Measurements from ENCODE around the gene ABHD10. TPM values are rescaled to one million over a fixed set of nuclear protein-coding genes. Genes with fewer than 3 reads are reported as not detected.

Gene ABHD10
- 27.7 TPM for polyA plus RNA-seq (2013, experiment 1 of 2)
- 29.0 TPM for polyA plus RNA-seq (2013, experiment 2 of 2)

DNA sequence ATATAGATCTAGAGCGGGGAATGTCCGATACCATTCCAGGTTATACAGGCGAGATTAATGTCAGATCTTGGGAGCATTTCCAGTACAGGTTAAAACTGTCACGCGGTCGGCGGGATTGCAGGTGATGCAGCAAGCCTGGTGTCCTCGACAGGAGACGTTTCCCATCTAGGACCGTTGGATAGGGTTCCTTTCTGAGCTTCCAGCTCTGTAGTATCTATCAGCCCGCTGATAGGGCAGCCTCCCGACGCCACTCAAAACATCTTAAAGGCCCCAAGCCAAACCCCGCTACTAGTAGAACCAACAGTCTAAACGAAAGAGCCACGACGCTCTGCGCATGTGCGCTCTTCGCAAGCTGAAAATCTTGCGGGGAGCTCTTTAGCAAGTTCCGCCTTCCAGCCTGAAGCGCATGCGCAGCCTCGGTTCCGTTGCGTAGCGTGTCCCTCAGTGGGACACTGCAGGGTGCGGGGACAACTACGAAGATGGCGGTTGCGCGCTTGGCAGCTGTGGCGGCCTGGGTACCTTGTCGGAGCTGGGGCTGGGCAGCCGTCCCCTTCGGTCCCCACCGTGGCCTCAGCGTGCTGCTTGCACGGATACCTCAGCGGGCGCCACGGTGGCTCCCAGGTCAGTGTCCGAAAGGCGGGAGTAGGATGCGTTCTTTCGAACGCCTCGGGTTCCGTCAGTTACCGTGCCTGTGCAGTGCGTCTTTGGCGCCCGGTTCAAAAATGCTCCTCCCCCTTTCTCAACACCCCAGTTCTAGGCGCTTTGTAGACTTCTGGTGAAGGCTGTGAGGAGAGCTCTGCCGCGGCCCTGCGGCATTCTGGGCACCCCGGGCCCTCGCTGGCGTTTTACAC lies at the start of gene ABHD10:
Gene ABHD10, plus strand, starts transcription at position 444 of the 851 bp plus-strand sequence. Its CDS starts 36 bp downstream, at position 480.
- peaks cover 17% of the 10 kb centered on the region for H3K36me3 ChIP-seq (ENCODE audit: control insufficient read depth, insufficient read depth, low read length)
- H3K4me3 ChIP-seq (ENCODE audit: extremely low read depth, insufficient read depth, low read length, poor library complexity, severe bottlenecking), result peak within 1 kb of the TSS; percentile 81
- H3K27ac ChIP-seq (ENCODE audit: low read depth, low read length, severe bottlenecking), result peak within 1 kb of the TSS; percentile 75
- H3K4me1 ChIP-seq (ENCODE audit: control insufficient read depth, insufficient read depth, low read length, poor library complexity, severe bottlenecking), result no peaks in the 10 kb centered on the region
- WGBS, 2 experiments (ENCODE audit: insufficient coverage in 2 of 2), result 7 to 9% methylated on average over 37 to 59 of the region's 61 CpGs
- no peaks in the 10 kb centered on the region for H3K9me3 ChIP-seq (ENCODE audit: control insufficient read depth, low read length)

DNA sequence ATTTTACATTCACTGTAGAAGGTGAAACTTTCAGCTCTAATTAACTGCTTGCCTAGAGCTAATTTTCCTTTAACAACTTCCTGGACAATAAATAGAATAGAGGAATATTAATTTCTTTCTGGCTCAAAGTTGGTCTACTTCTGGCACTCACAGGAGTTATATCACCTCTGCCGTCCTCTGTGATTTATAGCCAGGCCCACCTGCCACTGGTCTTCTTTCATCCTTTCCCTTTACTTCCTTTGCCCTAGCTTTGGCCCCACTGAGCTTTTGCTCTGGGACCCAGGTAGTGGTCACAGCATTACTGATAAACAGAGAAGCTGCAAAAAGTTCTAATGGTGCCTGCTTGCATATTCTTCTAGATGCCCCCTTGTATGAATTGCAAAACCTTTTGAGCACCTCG lies 49.3 kb upstream of the ABHD10 start:
- WGBS, 2 experiments (ENCODE audit: insufficient coverage in 2 of 2), result 100% methylated on average over 1 of the region's 2 CpGs; no CpG with 5 or more reads in 1 of the 2 experiments
- no peak overlapping the region for H3K4me3 ChIP-seq (ENCODE audit: extremely low read depth, insufficient read depth, low read length, poor library complexity, severe bottlenecking)
- H3K4me1 ChIP-seq (ENCODE audit: control insufficient read depth, insufficient read depth, low read length, poor library complexity, severe bottlenecking), result no peaks in the 10 kb centered on the region
- H3K27ac ChIP-seq (ENCODE audit: low read depth, low read length, severe bottlenecking), result no peak overlapping the region
- H3K36me3 ChIP-seq (ENCODE audit: control insufficient read depth, insufficient read depth, low read length), result peaks cover 72% of the 10 kb centered on the region
- peaks cover 5% of the 10 kb centered on the region for H3K9me3 ChIP-seq (ENCODE audit: control insufficient read depth, low read length)

DNA sequence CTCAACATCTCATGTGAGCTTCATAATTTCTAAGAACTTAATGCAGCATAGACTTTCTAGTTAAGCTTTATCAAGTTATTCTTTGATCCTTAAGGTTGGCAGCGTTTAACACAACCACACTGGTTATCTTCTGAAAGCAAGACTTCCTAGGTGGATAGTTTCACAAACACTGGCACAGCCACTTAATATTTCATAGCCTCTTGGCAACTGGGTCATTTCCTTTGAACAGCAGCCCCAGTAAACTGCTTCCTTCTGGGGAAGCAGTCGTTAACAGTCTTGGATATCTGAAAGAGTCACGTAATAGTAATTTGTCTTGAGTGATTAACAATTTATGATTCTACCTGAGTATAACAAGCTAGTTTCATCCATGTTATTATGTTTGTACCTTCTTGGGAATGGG lies 45.9 kb upstream of the ABHD10 start:
- peaks cover 6% of the 10 kb centered on the region for H3K4me1 ChIP-seq (ENCODE audit: control insufficient read depth, insufficient read depth, low read length, poor library complexity, severe bottlenecking)
- no peak overlapping the region for H3K4me3 ChIP-seq (ENCODE audit: extremely low read depth, insufficient read depth, low read length, poor library complexity, severe bottlenecking)
- peaks cover 58% of the 10 kb centered on the region for H3K36me3 ChIP-seq (ENCODE audit: control insufficient read depth, insufficient read depth, low read length)
- no peak overlapping the region for H3K27ac ChIP-seq (ENCODE audit: low read depth, low read length, severe bottlenecking)
- peaks cover 5% of the 10 kb centered on the region for H3K9me3 ChIP-seq (ENCODE audit: control insufficient read depth, low read length)
- WGBS, 2 experiments (ENCODE audit: insufficient coverage in 2 of 2), result 100% methylated on average over 1 of the region's 3 CpGs

DNA sequence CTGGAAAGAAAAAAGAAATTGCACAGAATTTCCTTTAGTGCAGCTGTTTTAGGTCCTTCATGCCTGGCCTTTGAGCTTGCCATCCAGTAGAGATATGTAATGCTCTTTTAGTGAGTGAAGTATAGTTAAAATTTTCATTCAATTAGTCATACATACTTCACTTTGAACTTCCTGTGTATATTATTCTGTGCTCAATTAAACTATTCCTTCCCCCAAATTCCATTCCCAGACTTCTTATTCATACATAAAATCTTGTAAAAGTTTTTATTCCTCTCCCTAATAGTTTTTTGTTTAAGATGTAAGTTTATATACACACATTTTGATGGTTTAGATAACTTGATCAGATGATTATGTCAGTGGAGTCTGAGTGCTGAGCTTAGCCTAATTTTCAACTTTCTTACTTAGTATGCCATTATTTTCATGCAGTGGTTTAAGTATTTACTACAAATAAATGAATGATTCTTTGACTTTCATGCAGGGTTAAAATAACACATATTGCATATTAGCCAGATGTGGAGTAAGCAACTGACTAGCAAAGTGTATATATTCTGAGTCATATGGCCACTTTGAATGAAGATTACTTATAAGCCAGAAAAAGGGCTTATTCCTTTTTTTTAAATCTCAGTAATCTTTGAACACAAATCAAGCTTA lies 42.5 kb upstream of the ABHD10 start:
- peaks cover 67% of the 10 kb centered on the region for H3K36me3 ChIP-seq (ENCODE audit: control insufficient read depth, insufficient read depth, low read length)
- H3K4me1 ChIP-seq (ENCODE audit: control insufficient read depth, insufficient read depth, low read length, poor library complexity, severe bottlenecking), result peaks cover 6% of the 10 kb centered on the region
- H3K27ac ChIP-seq (ENCODE audit: low read depth, low read length, severe bottlenecking), result peak overlapping the region; percentile 70
- peaks cover 5% of the 10 kb centered on the region for H3K9me3 ChIP-seq (ENCODE audit: control insufficient read depth, low read length)
- no peak overlapping the region for H3K4me3 ChIP-seq (ENCODE audit: extremely low read depth, insufficient read depth, low read length, poor library complexity, severe bottlenecking)

DNA sequence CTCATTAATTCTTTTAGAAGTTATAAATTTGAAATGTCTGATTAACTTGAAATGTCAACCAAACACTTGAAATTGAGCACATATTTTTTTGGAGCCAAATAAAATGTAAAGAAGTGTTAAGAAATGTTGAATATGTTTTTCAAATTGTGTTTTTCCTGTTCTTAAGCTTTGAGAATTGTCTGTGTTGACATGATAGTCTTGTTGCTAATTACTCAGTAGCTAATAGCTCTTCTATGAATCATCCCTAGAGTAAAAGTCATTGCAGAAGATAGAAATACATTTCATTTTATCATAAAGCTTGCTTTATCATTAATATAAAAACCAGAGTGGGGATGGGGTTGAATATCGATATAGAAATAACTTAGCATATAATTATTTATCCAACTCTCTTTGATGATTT lies 41.9 kb upstream of the ABHD10 start:
- Histone ChIP-seq H3K4me1 (ENCODE audit: control insufficient read depth, insufficient read depth, low read length, poor library complexity, severe bottlenecking) (peaks cover 6% of the 10 kb centered on the region), H3K9me3 (ENCODE audit: control insufficient read depth, low read length) (peaks cover 5% of the 10 kb centered on the region), H3K36me3 (ENCODE audit: control insufficient read depth, insufficient read depth, low read length) (peaks cover 66% of the 10 kb centered on the region), H3K27ac (ENCODE audit: low read depth, low read length, severe bottlenecking) (peak overlapping the region; percentile 70), H3K4me3 (ENCODE audit: extremely low read depth, insufficient read depth, low read length, poor library complexity, severe bottlenecking) (no peak overlapping the region)
- no CpG with 5 or more reads among the region's 1 CpG for WGBS, 2 experiments (ENCODE audit: insufficient coverage in 2 of 2)

DNA sequence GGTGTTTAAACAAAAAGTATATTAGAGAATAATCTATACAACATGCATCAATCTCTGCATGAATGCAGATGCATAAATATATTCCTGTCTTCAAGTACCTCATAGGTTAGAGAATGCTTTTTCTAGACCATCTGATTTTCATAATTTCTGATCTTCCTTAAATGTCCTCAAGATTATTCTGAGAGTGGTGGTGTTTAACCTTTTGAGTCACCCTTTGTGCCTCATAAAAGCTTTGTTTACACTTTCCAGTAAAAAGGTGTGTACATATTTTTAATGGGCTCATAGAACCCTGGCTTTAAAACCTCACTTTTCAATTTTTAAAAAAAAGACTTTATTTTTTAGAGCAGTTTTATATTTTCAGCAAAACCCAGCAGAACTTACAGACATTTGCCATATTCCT lies 41.0 kb upstream of the ABHD10 start:
- Histone ChIP-seq H3K27ac (ENCODE audit: low read depth, low read length, severe bottlenecking) (no peak overlapping the region), H3K4me1 (ENCODE audit: control insufficient read depth, insufficient read depth, low read length, poor library complexity, severe bottlenecking) (peaks cover 6% of the 10 kb centered on the region), H3K36me3 (ENCODE audit: control insufficient read depth, insufficient read depth, low read length) (peaks cover 66% of the 10 kb centered on the region), H3K4me3 (ENCODE audit: extremely low read depth, insufficient read depth, low read length, poor library complexity, severe bottlenecking) (no peak overlapping the region), H3K9me3 (ENCODE audit: control insufficient read depth, low read length) (peaks cover 5% of the 10 kb centered on the region)

DNA sequence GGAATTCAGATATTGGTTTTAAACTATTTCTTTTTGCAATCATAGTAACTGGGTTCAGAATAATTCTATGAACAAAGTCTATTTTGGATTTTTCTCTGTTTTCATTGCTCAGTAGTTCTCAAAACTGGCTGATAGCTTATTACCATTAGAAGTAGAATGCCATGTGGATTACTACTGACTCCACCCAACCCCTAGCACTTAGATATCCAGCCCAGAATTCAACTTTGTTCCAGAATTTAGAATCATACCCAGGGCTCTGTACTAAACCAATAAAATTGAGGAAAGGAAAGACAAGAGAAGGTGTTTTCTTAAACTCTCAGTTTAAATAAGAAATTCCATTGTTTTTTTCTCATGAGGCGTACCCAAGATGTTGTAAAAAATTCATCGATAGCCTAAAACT lies 39.0 kb upstream of the ABHD10 start:
- H3K36me3 ChIP-seq (ENCODE audit: control insufficient read depth, insufficient read depth, low read length), result peaks cover 57% of the 10 kb centered on the region
- no peak overlapping the region for H3K4me3 ChIP-seq (ENCODE audit: extremely low read depth, insufficient read depth, low read length, poor library complexity, severe bottlenecking)
- peaks cover 6% of the 10 kb centered on the region for H3K4me1 ChIP-seq (ENCODE audit: control insufficient read depth, insufficient read depth, low read length, poor library complexity, severe bottlenecking)
- no peak overlapping the region for H3K27ac ChIP-seq (ENCODE audit: low read depth, low read length, severe bottlenecking)
- WGBS, 2 experiments (ENCODE audit: insufficient coverage in 2 of 2), result 100% methylated on average over 1 of the region's 2 CpGs
- no peaks in the 10 kb centered on the region for H3K9me3 ChIP-seq (ENCODE audit: control insufficient read depth, low read length)

DNA sequence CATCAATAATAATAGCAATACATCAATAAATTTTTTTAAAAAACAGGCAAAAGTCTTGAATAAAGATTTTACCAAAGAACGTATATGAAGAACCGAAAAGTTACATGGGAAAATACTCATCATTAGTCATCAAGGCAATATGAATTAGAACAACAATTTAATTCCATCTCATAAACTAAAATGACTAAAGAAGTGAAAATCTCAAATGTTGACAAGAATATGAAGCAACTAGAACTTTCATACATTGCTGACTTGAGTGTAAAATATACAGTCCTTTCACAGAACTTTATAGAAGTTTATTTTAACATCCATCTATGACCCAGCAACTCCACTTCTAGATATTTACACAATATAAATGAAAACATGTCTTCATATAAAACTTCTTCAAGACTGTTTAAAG lies 35.3 kb upstream of the ABHD10 start:
- Histone ChIP-seq H3K27ac (ENCODE audit: low read depth, low read length, severe bottlenecking) (no peak overlapping the region), H3K9me3 (ENCODE audit: control insufficient read depth, low read length) (no peaks in the 10 kb centered on the region), H3K4me1 (ENCODE audit: control insufficient read depth, insufficient read depth, low read length, poor library complexity, severe bottlenecking) (no peaks in the 10 kb centered on the region), H3K4me3 (ENCODE audit: extremely low read depth, insufficient read depth, low read length, poor library complexity, severe bottlenecking) (no peak overlapping the region), H3K36me3 (ENCODE audit: control insufficient read depth, insufficient read depth, low read length) (peaks cover 60% of the 10 kb centered on the region)
- WGBS, 2 experiments (ENCODE audit: insufficient coverage in 2 of 2), result 100% methylated on average over 2 of the region's 2 CpGs; no CpG with 5 or more reads in 1 of the 2 experiments

DNA sequence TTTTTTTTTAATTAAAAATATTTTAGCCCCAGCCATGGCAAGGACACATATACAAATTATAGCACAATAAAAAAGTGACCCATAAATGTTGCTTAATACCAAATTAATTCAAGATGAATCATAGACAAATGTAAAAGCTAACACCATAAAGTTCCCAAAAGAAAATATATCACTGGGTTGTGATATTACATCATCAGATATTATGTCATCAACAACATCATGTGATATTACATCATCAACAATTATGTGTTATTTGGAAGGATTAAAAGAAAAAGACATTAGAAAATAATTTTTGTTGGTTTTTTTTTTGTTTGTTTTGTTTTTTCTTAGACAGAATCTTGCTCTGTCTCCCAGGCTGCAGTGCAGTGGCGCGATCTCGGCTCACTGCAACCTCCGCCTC lies 34.5 kb upstream of the ABHD10 start:
- 100% methylated on average over 3 of the region's 4 CpGs; no CpG with 5 or more reads in 1 of the 2 experiments for WGBS, 2 experiments (ENCODE audit: insufficient coverage in 2 of 2)
- peaks cover 59% of the 10 kb centered on the region for H3K36me3 ChIP-seq (ENCODE audit: control insufficient read depth, insufficient read depth, low read length)
- H3K4me3 ChIP-seq (ENCODE audit: extremely low read depth, insufficient read depth, low read length, poor library complexity, severe bottlenecking), result no peak overlapping the region
- H3K4me1 ChIP-seq (ENCODE audit: control insufficient read depth, insufficient read depth, low read length, poor library complexity, severe bottlenecking), result no peaks in the 10 kb centered on the region
- H3K27ac ChIP-seq (ENCODE audit: low read depth, low read length, severe bottlenecking), result no peak overlapping the region
- H3K9me3 ChIP-seq (ENCODE audit: control insufficient read depth, low read length), result no peaks in the 10 kb centered on the region

DNA sequence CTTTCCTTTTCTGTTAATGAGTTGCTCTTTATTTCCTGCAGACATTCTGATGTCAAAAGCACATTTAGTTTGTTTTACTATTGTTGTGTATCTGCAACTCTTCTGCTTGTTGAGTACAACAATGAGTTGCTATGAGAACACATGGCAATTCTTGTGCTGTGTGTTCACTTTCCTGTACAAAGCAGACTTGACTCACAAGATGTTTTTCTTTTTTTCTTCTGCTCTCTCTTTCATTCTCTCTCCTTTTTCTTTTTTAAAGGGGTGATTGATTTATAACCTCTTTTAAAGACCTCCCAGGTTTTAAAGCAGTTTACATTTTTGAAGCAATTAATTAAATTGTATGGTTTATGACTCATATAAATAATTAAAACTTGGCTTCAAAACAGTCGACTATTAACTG lies 31.6 kb upstream of the ABHD10 start:
- WGBS, 2 experiments (ENCODE audit: insufficient coverage in 2 of 2), result no CpG with 5 or more reads among the region's 1 CpG
- Histone ChIP-seq H3K36me3 (ENCODE audit: control insufficient read depth, insufficient read depth, low read length) (peaks cover 56% of the 10 kb centered on the region), H3K9me3 (ENCODE audit: control insufficient read depth, low read length) (no peaks in the 10 kb centered on the region), H3K27ac (ENCODE audit: low read depth, low read length, severe bottlenecking) (no peak overlapping the region), H3K4me1 (ENCODE audit: control insufficient read depth, insufficient read depth, low read length, poor library complexity, severe bottlenecking) (no peaks in the 10 kb centered on the region), H3K4me3 (ENCODE audit: extremely low read depth, insufficient read depth, low read length, poor library complexity, severe bottlenecking) (no peak overlapping the region)

DNA sequence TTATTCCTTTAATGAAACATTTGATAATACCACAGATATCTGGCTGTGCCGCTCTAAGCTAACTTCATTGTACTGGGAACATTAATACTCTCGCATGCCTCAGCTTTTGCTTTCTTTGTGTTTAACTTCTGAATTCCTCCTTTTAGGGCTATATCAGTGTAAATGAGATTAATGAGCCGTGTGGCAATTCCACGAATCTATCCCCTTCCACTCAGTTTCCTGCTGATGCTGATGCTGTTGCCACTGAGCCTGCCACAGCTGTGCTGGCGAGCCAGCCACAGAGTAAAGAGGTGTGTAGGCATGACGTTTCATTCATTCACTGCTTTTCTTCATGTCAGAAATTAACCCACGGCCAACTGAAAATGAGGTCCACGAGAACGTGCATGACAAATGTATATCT lies 30.0 kb upstream of the ABHD10 start:
- 94 to 98% methylated on average over 5 to 8 of the region's 9 CpGs for WGBS, 2 experiments (ENCODE audit: insufficient coverage in 2 of 2)
- H3K4me1 ChIP-seq (ENCODE audit: control insufficient read depth, insufficient read depth, low read length, poor library complexity, severe bottlenecking), result no peaks in the 10 kb centered on the region
- H3K27ac ChIP-seq (ENCODE audit: low read depth, low read length, severe bottlenecking), result no peak overlapping the region
- H3K36me3 ChIP-seq (ENCODE audit: control insufficient read depth, insufficient read depth, low read length), result peaks cover 63% of the 10 kb centered on the region
- H3K9me3 ChIP-seq (ENCODE audit: control insufficient read depth, low read length), result no peaks in the 10 kb centered on the region
- H3K4me3 ChIP-seq (ENCODE audit: extremely low read depth, insufficient read depth, low read length, poor library complexity, severe bottlenecking), result no peak overlapping the region
